Embryonic facial prominence (tissue), 1 donor: ENCODE measurements around the gene KRT35.

Source experiments
- DNase-seq: peaks from one replicate; pipeline ENCODE4 v3.0.0-alpha.2; 2016; ENCODE audit errors: extremely low spot score

The KRT35 gene

GRCh38 chr17:41512546-41513167 lies 31.7 kb upstream of the KRT35 start:
- no peak for DNase-seq

- DNase-seq: no peak
Measured at GRCh38 chr17:41511716-41512115, 30.8 kb upstream of the KRT35 start.

DNA sequence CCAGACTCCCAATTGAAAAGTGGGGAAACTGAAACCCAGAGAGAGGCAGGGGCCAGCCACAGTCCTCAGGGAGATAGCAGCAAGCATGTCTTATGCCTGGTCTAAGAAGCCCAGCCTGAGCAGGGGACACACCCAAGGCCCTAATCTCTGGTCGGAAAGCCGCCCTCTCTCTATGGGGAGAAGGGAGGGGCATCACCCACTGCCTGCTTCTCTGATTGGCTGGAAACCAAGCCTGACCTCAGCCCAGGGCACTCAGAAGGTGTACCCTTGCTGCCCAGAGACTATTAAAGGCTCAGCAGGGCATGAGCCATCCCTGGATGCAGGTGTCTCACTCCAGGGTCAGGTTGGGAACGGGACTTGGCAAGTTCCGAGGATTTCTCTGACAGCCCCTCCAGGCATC lies 30.2 kb upstream of the KRT35 start:
- DNase-seq: no peak

DNA sequence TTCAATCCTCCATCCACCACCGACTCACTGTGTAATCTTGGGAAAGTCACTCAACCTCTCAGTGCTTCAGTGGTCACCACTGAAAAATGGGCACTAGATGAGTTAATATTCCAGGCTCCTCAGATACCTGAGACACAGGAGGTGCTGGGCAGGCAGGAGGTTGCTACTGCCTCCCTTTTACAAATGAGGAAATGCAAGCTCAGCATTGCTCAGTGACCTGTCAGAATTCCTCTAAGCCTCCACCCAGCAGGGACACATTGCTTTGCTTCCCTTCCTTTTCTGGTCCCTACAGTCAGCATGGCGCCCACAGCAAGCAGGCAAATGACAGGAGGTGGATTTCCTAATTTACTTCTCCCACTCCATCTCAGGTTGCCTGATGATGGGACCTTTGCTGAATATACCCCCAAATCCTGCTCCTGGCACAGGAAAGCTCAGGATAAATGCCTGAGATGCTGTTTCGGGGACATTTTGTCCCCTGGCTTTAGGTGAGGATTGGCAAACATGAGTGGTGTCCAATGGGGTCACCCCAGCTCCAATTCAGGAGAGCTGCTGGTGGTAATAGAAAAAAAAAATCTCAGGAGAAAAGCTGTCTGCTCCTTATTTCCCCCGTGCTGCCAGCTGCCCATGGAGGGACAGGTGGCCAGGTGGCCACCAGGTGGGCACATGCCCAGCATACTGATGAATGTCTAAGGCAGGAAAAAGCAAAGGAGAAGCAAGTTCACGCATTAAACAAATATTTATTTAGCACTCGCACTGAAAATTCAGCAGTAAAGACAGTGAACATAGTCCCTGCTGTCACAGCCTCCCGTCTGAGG lies 29.5 kb upstream of the KRT35 start:
- no peak for DNase-seq

DNA sequence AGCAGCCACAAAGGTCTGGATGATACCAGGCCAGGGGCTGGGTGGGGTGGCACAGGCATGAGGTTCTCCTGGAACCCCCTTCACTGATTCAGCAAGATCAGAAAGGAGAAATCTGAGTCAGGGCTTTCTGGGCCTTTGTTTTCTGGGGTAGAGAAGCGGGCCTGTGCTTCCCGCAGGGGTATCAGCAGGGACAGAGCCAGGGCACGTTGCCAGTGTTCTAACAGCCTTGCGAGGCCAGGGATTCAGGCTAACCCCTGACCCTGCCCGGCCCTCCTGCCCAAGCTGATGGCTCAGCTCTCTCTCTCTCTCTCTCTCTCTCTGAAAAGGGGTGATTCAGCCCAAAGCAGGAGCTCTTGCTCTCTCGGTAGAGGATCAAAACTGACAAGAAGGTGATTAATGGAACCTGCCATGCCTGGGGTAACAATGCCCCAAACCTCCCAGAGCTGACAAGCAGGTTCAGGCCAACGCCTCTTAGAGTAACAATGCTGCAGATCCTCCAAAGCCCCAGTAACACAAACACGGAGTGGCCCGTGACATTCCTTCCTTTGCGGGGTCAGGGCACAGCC lies 26.4 kb upstream of the KRT35 start:
- DNase-seq: no peak

- DNase-seq: no peak
Measured at GRCh38 chr17:41505809-41506767, 25.1 kb upstream of the KRT35 start.

GRCh38 chr17:41505007-41505808 lies 24.3 kb upstream of the KRT35 start, which contains the start of gene KRT13:
Gene KRT13 (minus strand): TSS chr17:41505612. CDS start chr17:41505550, 62 bp downstream.
- no peak for DNase-seq

- DNase-seq: no peak
Measured at GRCh38 chr17:41504246-41504977, 23.5 kb upstream of the KRT35 start.

- DNase-seq: no peak
Measured at GRCh38 chr17:41503202-41503601, 22.3 kb upstream of the KRT35 start.

DNA sequence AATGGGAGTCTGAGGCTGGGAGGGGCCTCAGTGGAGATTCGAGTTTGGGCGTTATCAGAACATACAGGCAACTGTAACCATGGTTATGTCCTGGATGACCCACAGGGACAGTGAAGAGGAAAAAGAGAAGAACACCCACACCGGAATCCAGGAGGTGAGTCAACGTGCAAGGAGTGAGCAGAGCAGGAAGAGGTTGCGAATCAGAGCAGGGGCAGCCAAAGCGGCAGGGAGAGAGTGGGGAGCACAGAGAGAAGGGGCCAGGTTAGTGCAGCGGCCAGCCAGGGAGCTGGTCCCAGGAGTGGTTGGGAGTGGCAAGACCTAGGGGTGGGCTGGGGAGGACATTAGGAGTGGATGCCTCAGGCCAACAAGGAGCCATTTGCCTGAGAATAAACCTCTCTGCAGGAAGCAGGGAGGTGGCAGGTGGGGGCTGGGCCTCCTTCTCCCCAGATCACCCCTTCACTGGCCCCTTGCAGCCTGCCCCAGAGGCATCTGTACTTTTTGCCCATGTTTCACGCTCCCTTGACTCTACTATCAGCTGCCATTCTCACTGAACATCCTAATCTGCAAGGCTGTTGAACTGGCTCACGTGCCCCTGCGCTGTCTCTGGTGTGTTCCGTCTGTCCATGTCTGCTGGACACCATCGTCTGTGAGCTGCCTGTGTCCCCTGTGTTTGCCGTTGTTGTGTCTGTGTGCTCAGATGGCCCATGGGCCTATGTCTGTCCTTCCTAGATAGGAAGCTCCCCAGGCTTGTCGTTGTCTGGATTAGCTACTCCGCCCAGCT lies 19.4 kb upstream of the KRT35 start:
- DNase-seq: no peak

DNA sequence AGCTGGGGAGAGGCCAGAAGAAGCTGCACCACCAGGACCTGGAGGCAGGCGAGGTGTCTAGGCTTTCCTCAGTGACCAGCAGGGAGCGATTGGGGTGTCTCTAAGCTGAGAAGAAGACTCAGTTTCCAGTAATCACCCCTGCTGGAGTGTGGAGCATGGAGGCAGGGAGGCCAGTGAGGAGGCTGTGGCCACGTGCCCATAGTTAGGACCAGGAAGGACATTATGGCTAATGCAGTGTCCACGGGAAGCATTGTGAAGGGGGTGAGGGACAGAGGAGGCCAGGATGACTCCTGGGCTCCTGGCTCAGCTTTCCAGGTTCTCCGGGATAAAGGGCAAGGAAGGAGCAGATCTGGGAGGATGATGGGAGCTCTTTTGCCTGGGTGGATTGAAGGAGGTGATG lies 18.8 kb upstream of the KRT35 start:
- DNase-seq: no peak

DNA sequence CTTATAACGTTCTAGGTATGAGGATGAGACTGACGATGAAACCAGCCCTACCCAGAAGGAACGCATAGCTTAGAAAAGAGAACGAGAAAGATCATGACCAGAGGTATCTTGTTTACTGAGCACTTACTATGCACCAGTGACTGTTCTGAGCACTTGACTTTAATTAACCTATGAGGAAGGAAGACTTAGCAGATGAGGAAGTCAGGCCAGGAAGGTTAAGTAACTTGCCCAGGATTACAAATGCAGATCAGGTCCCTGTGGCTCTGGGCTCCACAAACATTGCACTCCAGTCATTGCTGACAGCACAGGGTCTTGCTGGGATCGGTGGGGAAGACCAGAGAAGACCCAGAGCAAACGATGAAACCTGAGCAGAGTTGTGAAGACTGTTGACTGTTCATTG lies 17.3 kb upstream of the KRT35 start:
- no peak for DNase-seq

DNA sequence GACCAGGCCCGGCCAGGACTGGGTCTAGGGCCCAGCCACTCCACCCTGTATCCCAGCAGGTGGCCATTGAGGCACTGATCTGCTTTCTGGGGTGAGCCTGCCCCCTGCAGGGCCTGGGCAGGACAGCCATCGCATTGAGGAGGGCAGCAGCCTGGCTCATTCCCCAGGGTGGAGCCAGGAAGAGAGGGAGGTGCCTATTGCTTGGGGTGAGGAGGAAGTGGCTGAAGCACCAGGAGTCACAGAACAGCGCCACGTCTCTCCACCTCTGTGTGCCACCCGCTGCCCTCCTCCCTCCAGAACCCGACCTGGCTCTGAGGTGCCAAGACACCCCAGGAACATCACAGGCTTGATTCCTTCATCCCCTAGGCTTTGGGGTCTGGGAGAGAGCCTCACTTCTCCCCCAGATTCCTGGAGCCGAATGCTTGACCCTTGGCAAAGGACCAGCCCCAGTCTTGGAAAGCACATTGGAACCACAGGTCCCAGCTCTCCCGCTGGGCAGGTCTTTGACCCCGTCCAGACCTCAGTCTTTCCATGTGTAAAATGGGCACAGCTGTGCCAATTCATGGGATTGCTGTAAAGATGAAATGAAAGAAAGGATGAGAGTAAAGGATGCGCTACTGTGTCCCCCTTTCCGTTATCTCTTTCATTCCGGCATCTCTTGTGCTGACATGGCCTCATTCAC lies 16.0 kb upstream of the KRT35 start:
- DNase-seq: no peak

DNA sequence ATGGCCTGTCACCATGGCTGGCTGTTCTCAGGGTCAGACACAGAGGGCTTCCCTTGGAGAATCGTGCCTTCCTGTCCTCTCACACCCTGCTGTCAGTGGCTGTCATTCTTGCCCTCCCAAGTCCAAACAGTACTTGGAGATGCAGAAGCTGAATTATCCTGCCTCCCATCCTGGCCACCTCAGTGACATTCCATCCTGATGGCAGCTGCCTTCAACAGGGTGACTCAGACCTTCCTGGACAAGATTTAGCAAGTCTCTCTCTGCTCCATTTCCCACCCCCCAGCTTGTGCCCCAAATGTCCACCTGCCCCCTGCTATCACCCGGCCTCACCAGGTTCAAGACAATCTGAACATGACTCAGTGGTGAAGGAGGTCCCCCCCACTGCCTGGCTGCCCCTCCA lies 13.6 kb upstream of the KRT35 start:
- no peak for DNase-seq

DNA sequence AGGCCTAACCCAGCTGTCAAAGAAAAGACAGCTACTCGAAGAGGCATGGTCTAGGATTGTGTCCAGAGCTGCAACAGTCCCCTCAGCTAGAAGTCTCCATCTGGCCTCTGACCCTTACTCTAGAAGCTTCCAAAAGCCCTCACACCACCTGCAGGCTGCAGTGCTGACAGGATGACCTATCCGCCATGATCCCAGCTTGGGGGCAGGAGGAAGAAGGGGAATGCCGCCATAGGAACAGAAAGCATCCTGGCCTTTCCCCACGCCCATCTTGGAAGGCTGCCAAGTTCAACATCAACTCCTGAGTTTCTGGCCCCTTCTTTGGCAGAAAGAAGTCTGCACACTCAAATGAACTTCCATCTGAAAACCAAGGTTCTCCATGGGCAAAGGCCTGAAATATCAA lies 11.8 kb upstream of the KRT35 start:
- peak; percentile 100 for DNase-seq

- DNase-seq: no peak
Measured at GRCh38 chr17:41492351-41492750, 11.4 kb upstream of the KRT35 start.

GRCh38 chr17:41491476-41491875 lies 10.5 kb upstream of the KRT35 start:
- DNase-seq: no peak

DNA sequence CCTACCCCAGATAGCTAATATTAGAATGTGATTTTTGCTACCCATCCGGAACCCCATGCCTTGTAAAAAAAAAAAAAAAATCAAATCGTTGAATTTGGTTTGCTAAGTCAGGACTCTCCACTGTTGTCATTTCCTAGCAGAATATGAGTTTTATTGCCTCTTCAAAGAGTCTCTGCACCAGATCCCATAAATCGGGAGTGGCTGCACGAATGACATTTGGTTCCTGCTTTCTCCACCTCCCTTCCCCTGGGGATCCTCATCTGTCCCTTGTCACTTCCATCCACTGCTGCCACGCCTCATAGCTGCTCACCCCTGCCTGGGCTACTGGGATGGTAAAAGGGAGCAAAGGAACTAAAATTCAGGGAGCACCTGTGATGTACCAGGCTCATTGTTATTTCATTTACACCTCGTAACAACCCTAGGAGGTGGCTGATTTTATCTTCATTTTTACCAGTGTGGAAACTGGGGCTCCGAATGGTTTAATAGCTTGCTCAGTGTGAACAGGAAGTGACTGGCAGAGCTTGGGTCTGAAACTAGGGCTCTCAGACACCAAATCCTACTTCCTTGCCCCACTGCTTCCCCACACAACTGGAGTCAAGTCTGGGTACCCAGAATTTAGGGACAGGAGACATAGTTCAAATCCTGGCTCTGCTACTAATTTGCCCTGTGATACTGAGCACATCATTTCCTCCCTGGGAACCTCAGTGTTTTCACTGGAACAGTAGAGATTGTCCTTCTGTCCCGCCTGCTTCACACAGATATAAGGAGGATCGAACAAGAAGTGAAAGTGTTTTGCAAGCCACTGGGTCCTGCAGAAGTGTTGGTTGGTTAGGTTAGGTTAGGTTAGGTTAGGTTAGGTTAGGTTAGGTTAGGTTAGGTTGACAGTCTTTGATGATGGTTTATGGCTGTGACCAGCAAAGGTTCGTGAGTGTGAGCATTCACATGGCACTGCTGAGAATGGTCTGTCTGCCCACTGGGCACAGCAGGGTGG lies 9.3 kb upstream of the KRT35 start:
- DNase-seq: no peak
